HG03045 (cell line): ENCODE results near the gene SLC16A5.
"Not testable (repeated sequence)": the region's sequence is repeated elsewhere in the genome, so short reads cannot be mapped to it uniquely, and the experiment has no call there.

ENCODE experiments used
- ATAC-seq: cut with Tn5 transposase; IDR thresholded peaks from one replicate; pipeline ENCODE4 v1.9.1; 2021; ENCODE audit warnings: mild to moderate bottlenecking, moderate library complexity; ENCODE audit not compliant: unreplicated experiment

The SLC16A5 gene

DNA sequence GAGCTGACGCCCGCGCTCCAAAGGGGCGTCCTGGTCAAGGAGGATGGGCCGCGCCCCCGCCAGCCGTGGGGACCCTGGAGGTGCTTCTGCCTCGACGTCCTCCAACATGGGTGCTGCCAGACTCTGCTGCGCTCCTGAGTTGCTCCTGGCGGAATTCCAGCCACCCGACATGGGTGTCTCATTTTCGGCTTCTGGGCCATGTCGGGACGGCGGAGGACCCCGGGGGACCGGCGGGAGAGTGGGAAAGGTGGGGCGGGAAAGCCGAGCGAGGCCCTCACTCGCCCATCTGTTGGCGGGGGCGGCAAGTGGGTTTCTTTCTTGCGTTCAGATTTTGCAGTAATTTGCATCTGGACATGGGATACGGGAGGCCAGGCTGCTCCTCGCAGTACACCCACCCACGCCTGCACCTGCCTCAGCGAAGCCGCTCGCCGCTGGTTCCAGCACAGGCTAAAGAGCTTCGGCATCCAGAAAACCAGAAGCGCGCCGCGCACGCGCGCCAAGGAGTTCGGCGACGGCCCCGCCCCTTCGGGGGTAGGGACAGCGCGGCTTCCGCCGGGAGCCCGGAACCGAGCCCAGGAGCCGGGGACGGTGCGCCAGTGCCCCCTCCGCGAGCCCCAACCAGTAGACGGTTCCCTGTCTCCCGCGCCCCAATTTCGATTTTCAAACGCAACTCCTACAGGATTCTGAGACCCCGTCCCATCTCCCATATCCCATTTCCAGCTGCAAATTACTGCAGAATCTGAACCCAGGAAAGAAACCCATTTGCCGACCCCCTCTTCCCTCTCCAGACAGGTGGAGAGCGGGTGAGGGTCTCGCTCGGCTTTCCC, 21.9 kb downstream of the SLC16A5 start, which contains the start of gene ARMC7:
ARMC7 (plus strand) TSS at position 563 of the 827 bp plus-strand sequence. CDS start 320 bp downstream, outside the sequence.
- ATAC-seq: peak; percentile 72

DNA sequence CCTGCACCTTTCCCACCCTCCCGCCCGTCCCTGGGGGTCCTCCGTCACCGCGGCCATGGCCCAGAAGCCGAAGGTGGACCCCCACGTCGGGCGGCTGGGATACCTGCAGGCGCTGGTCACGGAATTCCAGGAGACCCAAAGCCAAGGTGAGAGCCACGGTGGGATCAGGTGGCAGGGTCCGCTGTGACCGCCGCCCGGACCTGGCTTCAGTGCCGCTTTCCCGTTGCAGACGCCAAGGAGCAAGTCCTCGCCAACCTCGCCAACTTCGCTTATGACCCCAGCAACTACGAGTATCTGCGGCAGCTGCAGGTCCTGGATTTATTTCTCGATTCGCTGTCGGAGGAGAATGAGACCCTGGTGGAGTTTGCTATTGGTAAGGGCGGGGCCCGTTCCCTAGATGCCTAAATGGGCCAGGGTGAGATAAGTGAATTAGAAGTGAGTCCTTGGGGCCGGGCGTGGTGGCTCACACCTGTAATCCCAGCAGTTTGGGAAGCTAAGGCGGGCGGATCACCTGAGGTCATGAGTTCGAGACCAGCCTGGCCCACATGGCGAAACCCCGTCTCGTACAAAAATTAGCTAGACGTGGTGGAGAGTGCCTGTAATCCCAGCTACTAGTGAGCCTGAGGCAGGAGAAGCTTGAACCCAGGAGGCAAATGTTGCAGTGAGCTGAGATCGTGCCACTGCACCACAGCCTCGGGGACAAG, 22.6 kb downstream of the SLC16A5 start:
- no peak for ATAC-seq

DNA sequence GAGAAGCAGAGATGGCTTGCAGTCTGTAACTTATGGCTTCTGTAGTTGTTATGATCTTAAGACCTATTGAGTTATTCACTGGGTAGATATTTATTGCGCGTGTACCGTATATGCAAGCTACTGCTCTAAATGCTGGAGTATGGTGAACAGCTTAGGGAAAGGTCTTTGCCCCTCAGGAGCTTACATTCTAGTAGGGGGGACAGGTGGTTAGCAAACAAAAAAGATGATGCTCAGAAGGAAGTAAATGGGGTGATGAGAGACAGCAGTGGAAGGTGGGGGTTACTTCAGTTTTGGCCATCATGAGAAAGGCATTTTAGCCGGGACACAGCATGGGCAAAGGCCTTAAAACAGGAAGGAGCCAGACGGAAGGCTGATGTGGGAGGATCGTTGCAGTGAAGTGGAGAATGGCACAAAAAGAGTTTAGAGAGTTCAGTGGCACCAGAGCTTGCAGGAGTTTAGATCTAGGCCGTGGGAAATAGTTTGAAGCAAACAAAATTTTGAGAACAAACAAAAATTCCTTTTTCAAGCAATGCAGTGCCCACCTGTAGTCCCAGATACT, 24.1 kb downstream of the SLC16A5 start:
- no peak for ATAC-seq

DNA sequence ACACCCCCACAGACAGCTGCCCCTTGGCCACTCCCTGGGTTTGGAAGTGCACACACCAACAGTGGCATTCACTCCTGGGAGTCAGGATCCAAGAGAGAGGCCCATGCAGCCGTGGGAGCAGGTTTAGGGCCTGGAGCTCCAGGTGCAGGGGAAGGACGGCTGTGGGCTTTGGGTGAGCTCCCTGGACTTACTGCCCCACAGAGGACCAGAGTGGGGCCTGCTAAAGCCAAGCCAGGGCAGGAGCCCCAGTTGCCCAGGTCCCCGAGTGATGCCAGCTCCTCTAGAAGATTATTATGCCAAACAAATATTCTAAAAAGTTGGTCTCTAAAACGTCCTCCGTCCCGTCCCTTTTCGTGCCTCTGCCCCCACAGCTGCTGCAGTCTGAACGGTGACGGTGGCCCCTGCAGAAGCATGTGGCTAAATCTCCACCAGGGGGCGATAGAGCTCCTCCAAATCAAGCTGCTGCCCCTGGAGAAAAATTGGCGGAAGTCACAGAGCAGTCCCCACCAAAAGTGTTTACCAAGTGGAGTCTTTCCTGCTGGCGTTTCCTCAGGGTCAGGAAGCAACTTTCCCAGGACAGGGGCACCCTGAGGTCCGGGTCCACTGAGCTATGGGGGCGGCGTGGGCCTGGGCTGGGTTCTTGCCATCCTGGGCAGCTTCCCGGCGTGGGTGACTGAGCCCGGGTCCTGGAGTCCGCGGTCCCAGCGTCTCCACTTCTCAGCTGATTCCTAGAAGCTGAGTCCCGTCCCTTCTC, 26.2 kb downstream of the SLC16A5 start:
- no peak for ATAC-seq

DNA sequence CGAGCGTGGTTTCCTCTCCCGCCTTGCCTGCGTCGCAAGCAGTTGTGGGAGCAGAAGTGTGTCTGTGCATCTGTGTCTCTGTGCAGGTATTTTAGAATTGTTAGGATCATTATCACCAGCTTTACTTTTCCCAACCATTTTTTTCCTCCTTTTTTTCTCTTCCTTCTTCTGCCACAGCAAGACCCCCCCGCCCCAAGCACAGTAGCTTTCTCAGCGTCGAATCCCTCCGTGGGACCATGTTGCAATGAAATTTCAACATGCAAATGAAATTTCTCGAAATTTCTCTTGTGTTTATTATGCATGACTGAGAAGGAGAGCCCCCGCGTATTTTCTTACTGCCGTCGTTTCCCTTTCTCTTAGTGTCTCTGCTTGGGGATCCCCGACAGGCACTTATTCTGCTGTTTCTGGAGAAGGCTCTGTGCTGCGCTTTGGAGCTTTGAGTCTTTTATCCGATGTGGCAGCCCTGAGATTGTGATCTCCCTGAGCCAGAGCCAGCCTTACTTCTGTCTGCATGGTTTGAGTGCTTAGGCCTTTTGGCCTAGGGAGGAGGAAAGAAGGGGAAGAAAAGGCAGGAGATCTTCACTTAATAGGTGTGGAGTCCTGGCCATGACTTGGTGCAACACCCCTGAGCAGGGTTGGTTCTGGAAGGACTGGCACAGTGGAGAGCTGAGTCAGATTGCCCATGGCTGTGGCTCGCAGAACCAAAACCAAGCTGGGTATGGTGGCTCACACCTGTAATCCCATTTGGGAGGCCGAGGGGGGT, 27.0 kb downstream of the SLC16A5 start:
- no peak for ATAC-seq

DNA sequence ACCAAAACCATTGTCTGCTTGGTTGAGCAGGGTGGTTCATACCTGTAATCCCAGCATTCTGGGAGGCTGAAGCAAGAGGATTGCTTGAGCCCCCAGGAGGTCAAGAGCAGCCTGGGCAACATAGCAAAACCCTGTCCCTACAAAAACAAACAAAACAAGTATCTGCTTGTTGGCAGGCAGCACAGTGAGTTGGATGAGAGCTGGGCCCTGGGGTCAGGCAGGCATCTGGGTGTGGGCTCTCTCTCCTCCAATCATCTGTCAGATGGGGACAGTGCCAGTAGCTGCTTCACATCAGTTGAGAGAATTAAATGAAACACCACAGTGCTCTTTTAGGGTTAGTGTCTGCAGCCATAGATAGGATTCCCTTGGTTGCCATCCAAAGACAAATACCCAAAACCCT, 27.8 kb downstream of the SLC16A5 start:
- no peak for ATAC-seq

DNA sequence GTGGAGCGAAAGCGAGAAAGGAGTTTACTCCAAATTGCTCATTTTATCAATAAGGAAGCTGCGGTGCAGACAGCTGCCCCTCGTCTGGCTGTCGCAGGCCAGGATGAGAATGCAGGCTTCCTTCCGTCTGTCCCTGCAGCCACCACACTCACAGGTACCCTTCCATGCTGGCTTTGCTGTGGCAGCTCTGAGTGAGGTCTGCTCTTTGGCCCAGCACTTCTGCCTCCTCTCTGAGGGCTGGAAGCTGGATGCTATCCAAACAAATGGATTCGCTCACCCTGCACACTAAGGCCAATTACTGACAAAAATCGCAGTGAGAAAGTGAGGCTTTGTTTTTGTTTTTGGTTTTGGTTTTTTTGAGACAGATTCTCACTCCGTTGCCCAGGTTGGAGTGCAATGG, 29.0 kb downstream of the SLC16A5 start:
- no peak for ATAC-seq

DNA sequence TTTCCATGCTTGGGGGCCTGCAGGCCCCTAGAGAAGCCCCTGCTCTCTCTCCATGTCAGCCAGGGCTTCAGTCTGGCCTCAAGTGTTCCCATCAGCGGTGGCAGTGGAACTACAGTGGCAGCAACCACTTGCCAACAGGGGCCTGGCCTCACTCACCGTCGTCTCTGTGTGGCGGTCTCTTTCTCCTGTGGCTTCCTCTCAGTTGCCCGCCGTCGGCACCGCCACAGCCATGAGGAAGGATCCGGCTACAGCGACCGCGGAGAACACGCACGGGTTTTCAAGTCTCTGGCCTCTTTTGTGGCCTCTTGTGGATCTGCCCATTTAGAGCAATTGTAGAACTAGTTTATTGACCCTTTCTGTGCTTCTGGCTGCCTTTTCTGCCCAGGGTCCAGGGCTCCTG, 30.6 kb downstream of the SLC16A5 start:
- no peak for ATAC-seq

DNA sequence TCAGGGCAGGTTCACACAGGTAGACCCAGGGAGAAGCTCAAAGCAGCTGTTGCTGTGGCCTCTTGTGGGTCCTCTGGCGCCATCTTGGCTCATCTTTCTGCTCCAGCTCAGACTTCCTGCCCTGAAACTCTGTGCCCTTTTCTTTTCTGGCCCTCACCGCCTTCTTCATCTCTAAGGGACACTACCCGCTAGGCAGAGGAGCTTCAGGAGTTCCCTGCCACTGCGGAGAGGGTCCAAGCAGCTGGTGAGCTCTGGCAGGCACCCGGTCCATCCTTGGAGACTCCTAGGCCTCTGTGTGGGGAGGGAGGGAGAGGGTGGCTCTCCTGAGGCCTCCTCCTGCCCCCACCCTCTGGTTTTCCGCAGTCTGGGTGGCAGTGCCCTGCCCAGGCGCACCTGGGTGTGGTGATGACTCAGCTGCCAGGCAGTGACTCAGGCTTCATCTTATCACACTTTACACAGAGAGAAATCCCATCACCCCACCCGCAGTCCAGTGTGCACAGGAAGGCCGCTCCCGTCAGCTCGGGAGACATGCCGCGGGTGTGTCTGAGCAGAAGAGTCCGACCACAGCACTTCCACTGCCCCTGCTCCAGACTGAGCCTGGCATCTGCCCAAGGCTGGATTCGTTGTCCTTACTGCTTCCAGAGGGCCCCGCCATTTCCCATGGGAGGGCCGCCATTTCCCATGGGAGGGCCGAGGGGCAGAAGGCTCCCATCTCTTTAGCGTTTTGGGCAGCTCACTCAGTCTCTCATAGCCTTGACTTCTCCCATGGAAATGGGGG, 36.5 kb downstream of the SLC16A5 start:
- ATAC-seq: no peak

DNA sequence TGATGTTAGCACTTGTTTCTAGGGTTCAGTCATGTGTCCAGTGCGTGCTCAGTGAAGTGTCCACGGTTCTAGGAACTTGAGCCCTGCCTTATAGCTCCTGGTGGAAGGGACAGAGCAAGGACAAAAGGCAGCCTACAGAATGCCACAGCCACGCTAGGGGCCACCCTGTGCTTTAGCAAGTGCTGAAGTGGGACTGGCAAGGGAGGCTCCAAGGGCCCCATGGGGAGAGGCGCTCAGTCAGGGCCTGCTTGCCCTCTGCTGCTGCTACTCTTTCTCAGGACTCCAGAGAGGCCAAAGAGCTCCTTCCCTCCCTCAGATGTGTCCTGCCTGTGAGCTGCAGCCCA, 37.0 kb downstream of the SLC16A5 start:
- ATAC-seq: no peak

DNA sequence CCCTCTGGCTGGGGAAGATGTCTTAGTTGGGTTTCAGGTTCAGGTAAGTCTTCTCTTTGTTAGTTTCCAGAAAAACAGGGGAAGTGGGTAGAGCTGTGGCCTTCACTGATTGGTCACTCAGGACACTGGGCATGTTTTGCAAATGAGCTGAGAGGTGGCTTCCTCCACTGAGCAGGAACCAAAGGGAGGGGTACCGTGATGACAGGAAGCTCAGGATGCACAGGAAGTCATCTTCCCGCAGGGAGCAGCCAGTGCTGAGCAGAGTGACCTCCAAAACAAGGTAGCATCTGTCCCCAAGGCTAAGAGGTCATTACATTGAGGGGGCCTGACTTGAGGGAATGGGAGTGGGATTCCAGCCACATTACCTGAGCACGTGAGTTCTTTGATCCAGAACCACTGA, 38.2 kb downstream of the SLC16A5 start:
- no peak for ATAC-seq

DNA sequence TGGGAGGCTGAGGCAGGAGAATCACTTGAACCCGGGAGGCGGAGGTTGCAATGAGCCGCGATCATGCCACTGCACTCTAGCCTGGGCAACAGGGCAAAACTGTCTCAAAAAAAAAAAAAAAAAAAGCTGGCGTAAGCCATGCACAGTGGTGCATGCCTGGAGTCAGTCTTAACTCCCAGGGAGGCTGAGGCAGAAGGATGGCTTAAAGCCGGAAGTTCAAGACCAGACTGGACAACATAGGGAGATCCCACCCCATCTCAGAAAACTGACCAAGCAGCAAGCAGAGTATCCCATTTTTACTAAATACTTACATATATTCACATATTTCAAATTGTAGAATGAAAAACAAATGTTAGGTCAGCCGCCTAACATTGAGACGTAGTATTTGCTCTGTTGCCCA, 39.2 kb downstream of the SLC16A5 start:
- ATAC-seq: no peak

DNA sequence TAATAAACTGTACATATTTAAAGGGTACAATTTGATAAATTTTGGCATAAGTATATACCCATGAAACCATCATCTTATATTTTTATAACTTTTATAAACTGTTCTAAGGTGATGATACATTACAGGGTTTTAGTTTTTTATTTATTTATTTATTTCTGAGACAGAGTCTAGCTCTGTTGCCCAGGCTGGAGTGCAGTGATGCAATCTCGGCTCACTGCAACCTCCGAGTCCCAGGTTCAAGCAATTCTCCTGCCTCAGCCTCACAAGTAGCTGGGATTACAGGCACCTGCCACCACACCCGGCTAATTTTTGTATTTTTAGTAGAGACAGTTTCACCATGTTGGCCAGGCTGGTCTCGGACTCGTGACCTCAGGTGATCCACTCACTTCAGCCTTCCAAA, 40.2 kb downstream of the SLC16A5 start:
- ATAC-seq: not testable (repeated sequence)

DNA sequence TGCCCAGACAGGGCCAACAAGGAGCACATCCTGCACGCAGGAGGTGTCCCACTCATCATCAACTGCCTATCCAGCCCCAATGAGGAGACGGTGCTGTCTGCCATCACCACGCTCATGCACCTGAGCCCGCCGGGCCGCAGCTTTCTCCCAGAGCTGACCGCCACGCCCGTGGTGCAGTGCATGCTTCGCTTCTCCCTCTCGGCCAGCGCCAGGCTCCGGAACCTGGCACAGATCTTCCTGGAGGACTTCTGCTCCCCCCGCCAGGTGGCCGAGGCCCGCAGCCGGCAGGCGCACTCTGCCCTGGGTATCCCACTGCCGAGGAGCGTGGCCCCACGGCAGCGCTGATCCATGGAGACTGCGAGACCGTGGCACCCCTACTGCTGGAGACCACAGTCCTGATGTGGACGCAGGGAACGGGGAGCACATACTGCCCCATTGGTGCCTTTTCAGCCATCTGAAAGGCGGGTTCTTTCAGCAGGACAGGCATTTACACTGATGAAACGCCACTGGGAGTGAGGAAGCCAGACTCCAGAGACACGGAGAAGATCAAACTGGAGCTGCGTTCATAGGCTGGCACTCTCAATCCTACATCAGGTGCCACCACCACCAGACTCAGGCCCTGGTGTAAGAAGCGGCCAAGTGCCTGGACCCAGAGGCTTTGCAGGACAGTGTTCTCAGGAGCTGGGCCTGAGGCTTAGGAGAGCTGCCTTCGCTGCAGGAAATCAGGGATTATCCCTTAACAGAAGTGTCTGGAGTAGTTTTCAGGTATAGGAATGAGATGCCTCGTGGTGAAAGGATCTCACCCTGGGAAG, 41.1 kb downstream of the SLC16A5 start:
- no peak for ATAC-seq

DNA sequence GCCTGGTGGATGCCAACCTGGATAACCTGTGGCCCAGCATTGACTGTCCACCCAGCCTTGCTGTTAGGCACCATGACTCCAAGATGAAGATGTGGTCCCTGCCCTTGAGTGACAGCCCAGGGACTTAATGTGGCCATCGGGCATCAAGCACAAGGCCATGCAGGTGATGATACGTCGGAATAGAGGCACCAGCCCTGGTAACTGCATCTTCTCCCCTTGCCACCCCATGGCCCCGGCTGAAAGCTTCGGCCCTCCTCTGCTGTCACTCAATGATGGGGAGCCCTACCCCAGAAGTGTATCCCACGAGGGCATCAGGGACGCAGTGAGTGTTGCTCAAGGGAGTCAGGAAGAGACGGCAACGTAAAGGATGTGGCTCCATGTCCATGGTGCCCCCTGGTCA, 41.8 kb downstream of the SLC16A5 start:
- ATAC-seq: no peak

DNA sequence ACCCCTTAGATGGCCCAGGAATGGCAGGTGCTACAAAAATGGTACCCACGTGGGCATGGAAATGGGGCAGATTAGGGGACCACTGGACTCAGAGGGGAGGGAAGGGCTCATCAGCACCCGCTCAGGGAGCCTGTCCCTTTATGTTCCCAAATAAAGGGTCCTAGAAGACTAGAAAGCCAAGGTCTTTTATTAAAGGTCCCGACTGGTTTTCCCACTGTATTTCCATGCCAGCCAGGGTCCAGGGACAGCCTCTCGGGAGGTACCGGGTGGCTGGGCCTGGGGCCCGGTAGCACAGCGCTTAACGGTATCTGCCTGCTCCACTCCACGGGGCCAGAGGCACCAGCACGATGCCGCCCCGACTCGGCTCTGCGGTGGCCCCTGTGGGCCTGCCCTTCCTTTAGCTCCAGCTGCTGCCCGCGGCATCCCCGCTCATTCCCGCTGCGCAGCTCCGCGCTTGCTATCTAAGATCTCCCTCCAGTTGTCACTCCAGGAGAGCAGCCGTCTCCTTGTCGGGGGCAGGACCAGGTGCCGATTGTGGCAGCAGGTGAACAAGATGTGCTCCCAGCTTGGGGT, 42.4 kb downstream of the SLC16A5 start:
- ATAC-seq: no peak

DNA sequence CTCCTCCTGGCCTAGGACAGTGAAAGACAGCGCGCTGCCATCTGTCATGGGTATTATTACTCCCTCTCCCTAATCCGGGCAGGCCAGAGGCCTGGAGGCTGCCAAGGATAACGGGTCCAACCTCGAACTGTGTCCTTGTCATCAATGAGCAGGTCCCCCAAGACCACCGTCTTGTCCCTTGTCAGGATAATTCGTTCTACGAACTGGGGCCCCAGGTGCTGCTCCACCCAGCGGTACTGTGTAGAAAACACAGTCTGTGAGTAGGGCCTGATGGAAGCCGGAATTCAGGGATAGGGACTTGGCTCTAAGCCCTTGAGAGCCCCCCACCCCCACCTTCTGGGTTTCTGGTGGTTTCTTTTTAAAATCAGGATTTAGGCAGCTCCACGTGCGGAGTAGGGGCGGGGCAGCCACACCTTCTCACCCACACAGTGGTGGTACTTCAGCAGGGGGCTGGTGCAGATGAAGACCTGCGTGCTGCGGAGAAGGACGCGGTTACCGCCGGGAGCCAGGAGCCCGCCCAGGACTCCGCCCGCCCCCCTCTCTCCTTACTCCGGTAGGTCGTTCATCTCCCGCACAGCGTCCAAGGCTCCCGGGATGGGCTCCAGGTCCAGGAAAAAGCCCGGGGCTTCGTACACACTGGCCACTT, 43.0 kb downstream of the SLC16A5 start:
- ATAC-seq: peak; percentile 13
